ENCODE results near the gene EGFL8.

EGFL8 gene

DNA sequence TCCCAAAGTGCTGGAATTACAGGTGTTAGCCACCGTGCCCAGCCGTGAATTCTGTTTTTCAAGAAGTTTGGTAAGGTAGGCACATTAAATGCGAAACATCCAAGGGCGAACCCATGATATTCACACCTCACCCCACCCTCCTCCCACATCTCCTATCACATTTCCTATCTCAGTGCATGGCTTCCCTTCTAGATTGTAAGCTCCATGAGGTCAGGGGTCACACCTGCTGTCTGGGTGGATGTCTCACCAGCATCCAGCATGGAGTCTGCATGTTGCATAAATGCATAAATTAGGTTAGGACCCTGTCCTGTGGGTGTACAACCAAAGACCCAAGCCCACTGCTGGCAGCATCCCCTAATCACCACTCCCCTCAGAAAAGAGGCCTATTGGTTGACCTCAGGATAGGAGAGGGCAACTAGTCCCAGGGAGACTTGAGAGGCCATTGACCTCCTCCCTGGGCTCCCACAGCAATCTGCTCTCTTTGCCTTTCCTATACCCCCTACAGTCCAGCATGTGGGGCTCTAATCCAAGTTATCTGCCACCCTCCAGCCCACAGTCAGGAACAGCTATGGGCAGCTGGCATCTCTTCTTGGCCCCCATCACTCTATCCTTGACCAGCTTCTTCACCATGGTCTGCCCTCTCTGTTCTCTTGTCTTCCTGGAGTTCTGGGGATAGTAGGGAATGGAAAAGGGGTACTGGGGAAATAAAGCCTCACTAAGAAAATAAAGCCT is 16.8 kb upstream of the EGFL8 start:
- DNase-seq, result no peak

DNA sequence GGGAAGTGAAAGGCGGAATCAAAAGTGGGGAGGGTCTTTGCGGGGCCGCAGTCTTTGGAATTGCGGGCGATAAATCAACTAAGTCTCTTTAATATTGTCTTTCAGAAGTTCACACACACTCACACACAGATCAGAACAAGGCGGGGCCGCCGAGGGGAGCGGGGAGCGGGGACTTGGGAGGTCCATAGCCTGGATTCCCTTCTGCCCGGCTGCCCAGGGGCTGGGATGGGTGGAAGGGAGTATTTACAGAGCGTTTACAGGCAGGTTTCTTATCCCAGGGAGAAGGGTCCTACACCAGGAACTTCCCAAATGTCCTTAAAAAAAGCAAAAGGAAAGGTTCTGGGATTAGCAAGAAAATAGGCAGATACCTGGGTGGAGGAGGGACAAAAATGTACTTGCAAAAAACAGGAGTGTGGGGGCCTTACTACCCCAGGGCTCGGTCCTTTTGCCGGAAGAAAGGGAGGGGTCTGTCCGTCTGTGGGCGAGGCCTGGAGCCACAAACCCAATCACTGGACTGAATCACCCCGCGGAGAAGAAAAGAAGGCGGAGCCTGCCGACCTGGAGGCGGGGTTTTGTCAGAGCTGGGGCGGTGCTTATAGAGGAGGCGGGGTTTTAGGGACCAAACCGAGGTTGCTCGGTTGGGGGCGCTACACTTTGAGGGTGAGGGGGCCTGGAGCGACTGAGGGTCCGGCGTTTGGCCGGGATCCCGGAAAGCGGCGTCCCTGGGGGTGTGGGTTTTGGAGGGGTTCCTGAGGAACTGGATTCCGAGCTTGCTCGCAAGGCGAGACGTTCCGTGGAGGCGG is 15.9 kb upstream of the EGFL8 start:
- no peak for DNase-seq

DNA sequence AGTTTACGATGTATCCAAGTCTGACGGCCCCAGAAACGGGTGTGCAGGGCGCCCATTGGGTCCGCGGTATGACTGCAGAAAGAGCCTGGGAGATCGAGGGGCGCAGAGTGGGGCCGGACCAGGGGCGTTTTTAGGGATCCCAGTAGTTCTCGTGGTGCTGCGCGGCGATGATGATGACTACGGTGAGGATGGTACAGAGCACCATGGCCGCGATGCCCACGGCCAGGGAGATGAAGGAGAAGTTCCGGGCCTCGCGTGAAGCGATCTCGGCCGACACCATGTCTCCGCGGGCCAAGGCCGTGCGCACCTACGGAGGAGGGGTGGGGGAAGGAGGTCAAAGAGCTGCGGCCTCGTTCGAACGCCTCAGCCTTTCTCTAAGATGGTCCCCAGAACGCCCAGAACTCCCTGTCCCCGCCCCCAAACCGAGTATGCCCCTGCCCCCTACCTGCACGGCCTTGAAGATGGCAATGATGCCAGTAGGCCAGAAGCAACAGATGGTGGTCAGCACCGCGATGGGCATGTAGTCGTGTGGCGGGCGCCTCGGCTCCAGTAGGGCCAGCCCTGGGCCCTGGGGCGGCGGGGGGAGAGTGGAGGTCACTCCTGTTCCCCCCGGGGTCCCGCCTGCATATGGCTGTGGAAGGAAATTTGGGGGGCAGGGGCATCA is 15.2 kb upstream of the EGFL8 start:
- no peak for DNase-seq

DNA sequence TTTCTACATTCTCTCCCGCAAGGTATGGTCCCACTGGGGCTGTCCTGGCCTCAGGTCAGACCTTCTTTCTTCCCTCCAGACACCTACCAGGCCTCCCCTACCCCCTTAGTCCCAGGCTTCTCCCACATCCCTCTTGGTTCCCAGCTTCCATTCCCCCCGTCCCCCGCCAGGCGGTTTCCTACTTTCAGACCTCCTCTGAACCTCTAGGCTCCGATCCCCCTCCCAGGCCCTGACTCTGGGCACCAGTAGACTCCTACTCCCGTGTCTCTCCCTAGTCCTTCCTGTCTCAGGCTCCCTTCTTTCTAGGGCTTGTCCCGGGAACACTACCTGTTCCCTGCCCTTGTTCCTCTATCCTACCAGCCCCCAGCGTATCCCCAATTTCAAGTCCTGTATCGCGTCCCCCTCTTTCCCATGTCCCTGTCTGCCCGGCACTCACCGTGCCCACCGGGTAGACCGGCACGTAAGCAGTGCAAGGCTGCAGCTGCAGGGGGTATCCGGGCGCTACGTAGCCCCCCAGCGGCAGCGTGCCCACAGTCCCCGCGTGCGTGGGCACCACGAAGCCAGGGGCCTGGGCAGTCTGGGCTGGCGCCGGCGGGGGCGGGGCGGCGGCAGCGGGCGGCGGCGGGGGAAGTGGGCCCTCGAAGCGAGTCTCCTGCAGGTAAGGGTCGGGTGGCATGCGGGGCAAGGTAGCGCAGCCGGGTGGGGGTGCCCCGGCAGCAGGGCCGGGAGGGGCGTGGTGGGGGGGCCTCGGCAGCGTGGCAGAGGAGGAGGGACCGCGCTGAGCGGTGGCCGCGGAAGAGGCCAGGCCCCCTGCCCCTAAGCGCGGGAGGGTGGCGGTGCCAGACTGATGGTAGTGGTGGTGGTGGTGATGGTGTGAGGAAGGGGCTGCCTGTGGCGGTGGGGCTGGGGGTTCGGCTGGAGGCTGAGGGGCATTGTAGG is 14.2 kb upstream of the EGFL8 start:
- DNase-seq, result no peak

DNA sequence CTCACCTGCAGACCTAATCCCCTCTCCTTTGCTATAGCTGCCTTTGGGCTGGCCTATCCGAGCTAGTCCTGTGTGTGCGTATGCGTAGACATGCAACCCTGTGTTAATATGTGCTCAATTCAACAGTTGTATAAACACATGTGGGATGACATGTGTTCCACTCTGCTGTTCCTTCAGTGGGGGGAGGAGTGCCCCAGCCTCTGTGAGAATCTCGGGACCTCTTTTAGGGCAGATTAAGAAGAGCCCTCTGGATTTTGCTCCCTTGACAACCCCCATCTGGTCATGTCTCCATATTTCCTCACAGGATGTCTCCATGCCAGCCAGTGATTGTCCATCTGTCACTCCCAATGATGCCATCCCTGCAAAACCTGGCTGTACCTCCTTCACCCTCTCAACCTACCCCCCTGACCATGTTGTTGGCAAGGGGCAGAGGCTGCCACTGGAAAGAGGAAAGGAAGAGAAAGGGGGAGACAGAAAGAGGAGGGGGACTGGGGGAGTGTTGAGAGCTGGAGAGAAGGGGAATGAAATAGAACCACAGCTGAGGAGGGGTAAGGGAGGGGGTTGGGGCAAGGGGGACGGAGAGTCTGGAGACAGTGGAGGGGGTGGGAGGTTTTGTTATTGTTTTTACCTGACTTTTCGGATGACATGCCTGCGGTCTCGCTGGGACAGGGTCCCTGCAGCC is 13.1 kb upstream of the EGFL8 start:
- DNase-seq, result no peak

DNA sequence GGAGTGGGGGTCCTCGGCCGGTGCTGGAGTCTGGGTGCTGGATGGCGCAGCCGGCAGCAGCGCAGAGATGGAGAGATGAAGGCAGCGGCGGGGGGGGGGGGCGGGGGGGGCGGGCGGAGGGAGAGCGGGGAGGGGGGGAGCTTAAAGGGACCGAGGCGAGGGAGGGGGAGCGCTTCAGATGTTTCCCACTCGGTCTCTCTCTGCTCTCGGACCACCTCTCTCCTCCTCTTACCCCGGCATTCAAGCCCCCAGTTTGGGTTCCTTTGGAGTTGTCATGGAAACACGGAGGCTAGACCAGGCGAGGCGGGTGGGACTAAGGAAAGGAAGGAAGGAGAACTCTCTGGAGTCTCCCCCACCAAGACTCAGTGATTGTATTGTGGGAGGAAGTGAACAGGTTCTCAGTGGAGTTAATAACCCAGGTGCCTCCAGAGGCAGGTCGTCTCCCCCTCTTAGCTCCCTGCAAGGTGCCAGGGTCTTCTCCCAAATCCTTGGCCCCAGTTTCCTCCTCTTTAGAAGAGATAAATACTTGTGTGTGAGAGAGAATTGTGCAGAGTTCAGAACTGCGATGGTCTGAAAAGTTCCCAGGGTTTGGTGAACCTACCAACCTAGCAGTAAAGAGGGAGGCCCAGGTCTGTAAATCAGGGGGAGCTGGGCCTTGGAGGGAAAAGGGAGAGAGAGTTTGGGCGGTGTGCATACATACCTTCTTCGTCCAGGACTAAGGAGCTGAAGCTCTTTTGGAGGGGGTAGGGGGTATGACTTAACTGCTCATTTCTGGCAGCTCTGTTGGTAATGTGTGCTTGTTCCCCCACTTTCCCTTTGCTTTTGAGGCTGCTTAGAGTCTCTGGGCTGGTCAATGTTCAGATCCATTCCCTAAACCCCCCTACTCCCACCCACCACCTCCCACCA is 12.3 kb upstream of the EGFL8 start, which contains the start of gene PRRT1:
TSS of gene PRRT1 (minus strand) at position 77 of the 906 bp plus-strand sequence. CDS start 112 bp downstream, outside the sequence.
- DNase-seq, result no peak

DNA sequence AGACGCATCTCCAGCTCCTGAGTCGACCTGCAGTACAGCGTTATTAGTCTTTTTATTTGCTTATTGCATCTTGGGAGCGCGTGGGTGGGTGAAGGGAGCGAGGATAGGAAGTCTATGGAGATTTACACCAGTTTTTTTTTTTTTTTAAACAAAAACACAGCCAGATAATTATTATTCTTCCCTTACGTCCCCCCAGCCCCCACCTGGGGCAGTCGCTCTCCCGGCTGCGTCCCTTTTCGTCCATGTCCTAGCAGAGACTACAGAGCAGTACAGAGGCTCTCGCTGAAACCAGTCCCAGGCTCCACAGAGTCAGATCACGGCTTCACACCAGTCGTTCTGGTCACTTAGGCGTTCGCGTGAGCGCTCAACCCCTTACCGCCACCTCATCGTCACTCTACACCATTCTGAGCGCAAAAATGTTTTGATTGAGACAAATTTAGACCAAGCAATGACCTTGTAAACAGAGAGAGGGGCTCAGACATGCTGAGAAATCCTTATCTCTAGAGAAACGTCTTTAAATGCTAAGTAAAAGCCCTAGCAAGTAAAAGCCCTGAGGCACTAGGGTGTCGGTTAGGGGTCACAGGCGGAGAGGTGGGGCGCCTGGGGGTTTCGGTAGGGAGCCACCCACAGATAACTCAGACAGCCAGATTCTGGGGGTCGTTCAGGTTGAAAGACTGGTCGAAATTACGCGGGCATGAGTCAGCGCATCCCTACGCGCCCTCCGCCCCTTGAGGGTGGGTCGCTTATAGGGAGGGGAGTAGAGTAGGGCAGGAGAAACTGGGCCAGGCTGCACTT is 11.4 kb upstream of the EGFL8 start:
- no peak for DNase-seq

DNA sequence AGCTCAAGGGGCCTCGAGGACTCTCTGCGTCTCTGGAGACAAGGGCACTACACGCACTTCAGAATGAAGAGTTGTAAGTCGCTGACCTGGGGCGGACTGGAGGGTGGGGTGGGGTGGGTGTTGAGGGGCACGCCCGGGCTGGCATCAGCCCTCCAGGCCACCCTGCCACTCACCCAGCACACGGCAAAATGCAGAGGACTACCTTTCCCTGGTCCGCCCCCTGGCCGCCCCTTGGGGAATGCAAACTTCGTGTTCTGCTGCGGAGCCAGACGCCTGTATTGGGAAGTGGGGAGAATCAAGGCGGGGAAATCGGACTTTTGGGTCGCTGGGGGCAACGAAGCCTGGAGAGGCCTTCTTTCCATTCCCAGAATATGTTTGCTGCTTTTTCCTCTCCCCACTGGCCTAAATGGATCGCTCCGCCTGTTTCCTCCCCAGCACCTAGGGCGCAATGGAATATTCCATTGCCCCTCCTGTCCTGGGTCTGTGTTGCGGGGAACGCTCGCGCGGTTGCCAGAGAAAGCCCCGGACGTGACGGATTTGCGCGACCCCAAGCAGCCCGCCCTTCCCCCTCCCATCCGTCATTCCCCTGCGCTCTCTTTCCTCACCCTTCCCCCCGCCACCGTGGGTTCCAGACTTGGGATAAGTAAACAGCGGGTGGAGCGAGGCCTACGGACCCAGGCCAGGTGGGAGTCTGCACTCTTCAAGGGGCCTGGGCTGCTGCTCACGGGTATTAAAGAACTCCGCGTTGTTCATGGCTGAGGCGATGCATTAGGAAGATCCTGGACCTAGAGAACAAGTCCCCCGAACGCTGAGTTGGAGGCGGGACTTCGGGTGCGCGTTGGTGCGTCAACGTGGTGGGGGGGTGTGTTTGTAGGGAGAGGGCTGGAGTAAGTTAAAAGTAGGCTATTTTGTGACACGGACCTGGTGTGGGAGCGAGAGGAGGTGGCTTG is 10.6 kb upstream of the EGFL8 start, which contains the start of gene PPT2:
TSS of gene PPT2 (plus strand) at position 578 of the 950 bp plus-strand sequence. CDS start 454 bp downstream, outside the sequence.
- DNase-seq, result peak; percentile 82 to 84

DNA sequence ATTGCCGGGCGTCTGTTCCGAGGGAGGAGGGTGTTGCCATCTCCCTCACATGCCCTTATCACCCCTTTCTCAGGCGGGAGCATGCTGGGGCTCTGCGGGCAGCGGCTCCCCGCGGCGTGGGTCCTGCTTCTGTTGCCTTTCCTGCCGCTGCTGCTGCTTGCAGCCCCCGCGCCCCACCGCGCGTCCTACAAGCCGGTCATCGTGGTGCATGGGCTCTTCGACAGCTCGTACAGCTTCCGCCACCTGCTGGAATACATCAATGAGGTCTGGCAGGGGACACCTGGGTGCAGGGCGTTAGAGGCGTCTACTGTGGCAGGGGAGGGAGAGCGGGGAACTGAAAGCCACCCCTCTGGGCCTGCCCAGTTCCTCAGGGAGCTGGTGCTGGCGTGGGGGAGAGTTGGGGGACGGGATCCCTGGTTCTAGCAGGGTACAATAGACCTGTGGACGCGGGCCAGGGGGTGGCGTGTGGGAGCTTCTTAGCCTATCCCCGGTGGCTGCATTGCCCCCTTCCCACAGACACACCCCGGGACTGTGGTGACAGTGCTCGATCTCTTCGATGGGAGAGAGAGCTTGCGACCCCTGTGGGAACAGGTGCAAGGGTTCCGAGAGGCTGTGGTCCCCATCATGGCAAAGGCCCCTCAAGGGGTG is 9.8 kb upstream of the EGFL8 start:
- DNase-seq, result peak; percentile 69 to 72

DNA sequence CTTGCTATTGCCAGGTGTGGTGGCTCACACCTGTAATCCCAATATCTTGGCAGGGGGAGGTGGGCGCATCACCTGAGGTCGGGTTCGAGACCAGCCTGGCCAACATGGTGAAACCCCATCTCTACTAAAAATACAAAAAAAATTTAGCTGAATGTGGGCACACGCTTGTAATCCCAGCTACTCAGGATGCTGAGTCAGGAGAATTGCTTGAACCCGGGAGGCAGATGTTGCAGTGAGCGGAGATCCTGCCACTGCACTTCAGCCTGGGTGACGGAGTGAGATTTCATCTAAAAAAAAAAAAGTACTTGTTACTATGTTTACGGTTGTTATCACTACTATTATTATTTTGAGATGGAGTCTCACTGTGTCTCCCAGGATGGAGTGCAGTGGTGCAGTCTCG is 7.5 kb upstream of the EGFL8 start:
- no peak for DNase-seq

DNA sequence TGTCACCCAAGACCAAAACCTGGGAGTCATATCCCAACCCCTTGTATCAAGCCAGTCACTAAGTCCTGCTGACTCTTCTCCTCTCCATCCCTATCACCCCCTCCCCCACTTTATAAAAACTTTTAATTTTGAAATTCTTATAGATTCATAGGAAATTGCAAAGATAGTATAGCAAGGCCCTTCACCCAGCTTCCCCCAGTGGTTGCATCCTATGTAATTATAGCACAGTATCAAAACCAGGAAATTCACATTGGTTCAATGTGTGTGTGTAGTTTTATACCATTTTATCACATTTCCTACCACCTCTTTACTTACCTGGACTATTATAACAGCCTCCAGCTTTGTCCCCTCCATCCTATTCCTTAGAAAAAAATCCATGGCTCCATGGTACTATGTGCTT is 6.3 kb upstream of the EGFL8 start:
- no peak for DNase-seq

DNA sequence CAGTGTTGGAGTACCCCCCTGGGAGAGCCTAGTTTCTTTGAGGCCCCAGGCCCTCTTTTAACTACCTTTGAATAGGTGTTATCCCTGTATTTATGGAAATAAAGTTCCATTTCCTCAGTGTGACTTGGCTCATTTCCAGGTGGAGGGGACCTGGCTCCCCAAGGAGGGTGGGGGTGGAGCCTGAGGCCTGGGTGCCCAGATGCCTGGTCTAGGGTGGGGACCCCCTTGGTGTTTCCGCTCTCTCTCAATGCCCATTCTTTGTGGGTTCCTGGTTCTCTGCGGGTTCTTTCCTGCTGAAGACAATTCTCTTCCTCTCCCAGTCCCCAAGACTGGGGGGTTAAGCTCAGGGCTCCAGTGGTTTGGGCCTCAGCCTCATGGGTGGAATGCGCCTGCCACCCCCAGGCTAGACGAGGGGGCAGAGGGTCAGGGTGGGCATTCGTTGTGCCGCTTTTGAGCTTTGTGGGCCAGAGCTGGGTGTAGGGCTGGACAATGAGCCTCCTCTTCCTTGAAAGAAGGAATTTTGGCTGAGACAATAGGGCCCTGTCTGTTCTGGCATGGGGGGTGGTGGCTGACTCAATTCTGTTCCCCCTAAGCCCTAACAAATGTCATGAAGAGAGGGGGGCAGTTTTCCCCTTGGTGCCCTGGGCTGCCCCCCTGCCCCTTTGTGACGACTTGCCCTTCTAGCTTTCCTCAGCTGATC is 686 bp upstream of the EGFL8 start:
- DNase-seq, result no peak

DNA sequence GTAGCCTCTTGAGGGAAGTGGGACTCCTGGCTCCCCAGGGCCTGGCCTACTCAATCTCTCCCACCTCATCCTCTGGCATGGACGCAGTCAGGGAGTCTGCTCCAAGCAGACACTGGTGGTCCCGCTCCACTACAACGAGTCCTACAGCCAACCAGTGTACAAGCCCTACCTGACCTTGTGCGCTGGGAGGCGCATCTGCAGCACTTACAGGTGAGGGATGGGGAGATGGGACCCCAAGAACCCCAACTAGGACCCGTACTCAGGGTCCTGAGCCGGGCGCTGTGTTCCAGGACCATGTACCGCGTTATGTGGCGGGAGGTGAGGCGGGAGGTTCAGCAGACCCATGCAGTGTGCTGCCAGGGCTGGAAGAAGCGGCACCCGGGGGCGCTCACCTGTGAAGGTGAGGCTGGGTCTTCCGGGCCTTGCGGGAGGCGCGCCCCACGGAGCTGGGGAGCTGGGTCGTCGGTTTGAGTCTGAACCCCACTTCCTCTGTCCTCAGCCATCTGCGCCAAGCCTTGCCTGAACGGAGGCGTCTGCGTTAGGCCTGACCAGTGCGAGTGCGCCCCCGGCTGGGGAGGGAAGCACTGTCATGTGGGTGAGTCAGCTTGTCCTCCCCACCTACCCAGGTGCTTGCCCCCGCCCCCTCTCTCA is 2.1 kb downstream of the EGFL8 start:
- no peak for DNase-seq

DNA sequence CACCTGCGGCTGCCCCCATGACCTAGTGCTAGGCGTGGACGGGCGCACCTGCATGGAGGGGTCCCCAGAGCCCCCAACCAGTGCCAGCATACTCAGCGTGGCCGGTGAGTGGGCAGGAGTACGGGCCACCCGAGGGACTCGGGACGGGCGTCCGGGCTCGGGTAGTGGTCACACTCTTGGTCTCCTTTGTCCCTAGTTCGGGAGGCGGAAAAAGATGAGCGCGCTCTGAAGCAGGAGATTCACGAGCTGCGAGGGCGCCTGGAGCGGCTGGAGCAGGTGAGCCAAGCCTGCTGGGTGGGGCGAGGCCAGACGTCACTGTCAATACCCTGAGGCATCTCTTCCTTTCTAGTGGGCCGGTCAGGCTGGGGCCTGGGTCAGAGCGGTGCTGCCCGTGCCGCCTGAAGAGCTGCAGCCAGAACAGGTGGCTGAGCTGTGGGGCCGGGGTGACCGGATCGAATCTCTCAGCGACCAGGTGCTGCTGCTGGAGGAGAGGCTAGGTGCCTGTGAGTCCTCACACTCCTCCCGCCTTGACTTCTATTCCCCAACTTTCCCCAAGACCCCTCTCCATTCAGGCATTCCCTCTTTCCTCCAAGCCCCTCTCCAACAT is 2.9 kb downstream of the EGFL8 start:
- no peak for DNase-seq

DNA sequence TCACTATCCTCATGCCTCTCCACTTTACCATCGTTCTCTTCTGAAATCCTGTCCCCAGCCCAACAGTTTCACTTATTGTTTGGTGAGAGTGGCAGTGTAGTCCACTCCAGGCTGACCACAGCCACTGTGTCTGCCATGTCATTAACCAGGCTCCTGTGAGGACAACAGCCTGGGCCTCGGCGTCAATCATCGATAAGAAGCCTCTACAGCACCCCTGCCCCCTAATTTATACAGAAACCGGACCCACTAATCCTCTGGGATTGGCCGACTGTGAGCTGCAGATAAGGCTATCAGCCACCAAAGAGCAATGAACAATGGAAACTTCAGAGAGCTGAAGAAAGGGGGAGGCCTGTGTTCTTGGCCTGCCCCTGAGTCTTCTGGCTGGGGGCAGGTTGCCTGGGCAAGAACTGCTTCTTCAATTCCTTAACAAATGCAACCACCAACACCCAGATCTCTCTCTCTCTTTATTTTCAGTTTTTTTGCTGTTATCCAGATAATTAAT is 3.4 kb downstream of the EGFL8 start:
- no peak for DNase-seq

DNA sequence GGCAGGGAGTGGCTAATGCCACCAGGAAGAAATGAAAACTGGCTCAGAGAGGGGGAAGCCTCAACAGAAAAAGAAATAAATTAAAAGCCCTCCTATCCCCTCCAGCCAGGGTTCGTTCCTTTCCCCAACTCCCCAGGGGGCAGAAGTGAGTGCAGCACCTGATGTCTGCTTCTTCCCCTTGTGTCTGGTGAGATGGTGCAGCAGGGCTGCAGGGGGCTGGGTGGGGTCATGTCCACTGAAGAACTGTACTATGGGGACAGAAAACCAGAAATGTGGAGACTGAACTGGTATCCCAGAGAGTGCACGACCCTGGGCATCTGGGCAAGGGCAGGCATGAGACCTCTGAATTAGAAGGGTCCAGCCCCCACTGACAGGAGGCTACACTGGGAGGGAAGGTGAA is 4.0 kb downstream of the EGFL8 start:
- DNase-seq, result no peak

Data from NCI-H1930 (cell line).